Heart right ventricle (tissue), 16 donors: Measurements from ENCODE around the gene CAPN15. TPM values are rescaled to one million over a fixed set of nuclear protein-coding genes. Genes with fewer than 3 reads are reported as not detected.

Source experiments
- ATAC-seq, 8 donors: fragments of 200-7000 bp; cut with Tn5 transposase; one replicate each; pipeline ENCODE4 v1.9.1; 2020; ENCODE audit warnings: mild to moderate bottlenecking in 8 of 8, moderate library complexity in 8 of 8, moderate number of reproducible peaks in 1 of 8
- DNase-seq, 2 donors: peaks; one replicate each; pipeline ENCODE4 v3.0.0-alpha.2; 2020
- H3K27ac ChIP-seq, 10 donors: fragments of 200-600 bp; sonication (generic) in 2 of 10; one replicate each; pipeline versions ENCODE4 v1.5.0 to v1.8.0; 2020 to 2022; ENCODE audit warnings: mild to moderate bottlenecking in 3 of 10
- H3K27me3 ChIP-seq, 7 donors: fragments of 200-600 bp; one replicate each; pipeline ENCODE4 v1.8.0; 2021 to 2022; ENCODE audit warnings: mild to moderate bottlenecking in 2 of 7
- H3K36me3 ChIP-seq, 9 donors: fragments of 200-600 bp; sonication (generic) in 1 of 9; one replicate each; pipeline versions ENCODE4 v1.5.0 to v1.8.0; 2020 to 2022; ENCODE audit warnings: mild to moderate bottlenecking in 2 of 9
- H3K4me1 ChIP-seq, 9 donors: fragments of 200-600 bp; sonication (generic) in 1 of 9; one replicate each; pipeline versions ENCODE4 v1.5.0 to v1.8.0; 2020 to 2022; ENCODE audit warnings: mild to moderate bottlenecking in 4 of 9
- H3K4me3 ChIP-seq, 10 donors: fragments of 200-600 bp; sonication (generic) in 2 of 10; one replicate each; pipeline versions ENCODE4 v1.5.0 to v1.8.0; 2020 to 2022; ENCODE audit warnings: mild to moderate bottlenecking in 7 of 10, moderate library complexity in 2 of 10
- H3K9me3 ChIP-seq, 11 donors: fragments of 200-600 bp in 10 of 11; sonication (generic) in 2 of 11; one replicate each; pipeline versions ENCODE4 v1.5.0 to v1.8.0; 2013 to 2022; ENCODE audit warnings: mild to moderate bottlenecking in 2 of 11, control low read depth in 1 of 11, moderate library complexity in 1 of 11
- CTCF ChIP-seq, 9 donors: fragments of 200-600 bp; sonication (generic) in 2 of 9; IDR thresholded peaks; one replicate each; pipeline versions ENCODE4 v1.5.0 to v1.8.0; 2021 to 2022; ENCODE audit warnings: antibody characterized with exemption in 9 of 9, mild to moderate bottlenecking in 5 of 9, moderate library complexity in 1 of 9
- WGBS, 2 donors: extraction: QIAGEN DNeasy Blood & Tissue Kit; methylation state at CpG; one replicate each; pipeline ENCODE4 v1.1.7; 2013; ENCODE audit warnings: inconsistent platforms in 1 of 2; 5-methylcytosine and 5-hydroxymethylcytosine counted together
- intact Hi-C, 10 donors: fragments of 100-400 bp; cut with DNase I; formaldehyde crosslinking; loops; one replicate each; pipeline versions ENCODE4 v1.11.1 to v1.14.2; 2022
- polyA plus RNA-seq, 2 donors: library from polyadenylated mRNA; stranded (reverse); fragments of 200-250 nt; gene quantifications; one replicate each; pipeline ENCODE4 v1.2.3, GENCODE V29; 2013
- total RNA-seq, 10 donors: library from RNA; stranded (reverse); fragmentation: NEBNext Ultra II Directional in 3 of 10; extraction: Animal tissue kit (Norgen Biotek cat#: 25700) in 3 of 10; gene quantifications; one replicate each; pipeline versions ENCODE4 v1.2.1 to v1.2.4, GENCODE V29; 2021 to 2023
- donor health status: Arrhythmogenic right ventricular cardiomyopathy.
- donor health status: ischemic (EF 13 %, LVEDD 7.1; RV severe dilation, severe dysfunction).
- donor health status: healthy with polysubstance abuse.
- donor health status: DM: no; HTN: yes; CAD: no.
- donor health status: DM: no; HTN: no; CAD: no.
- donor health status: ischemic (EF 25% LVEDD 6.9; RV normal size, moderate dysfunction).
- donor health status: ischemic (EF 25% LVEDD 5.7; RV mildly dilated, moderate dysfunction).
- donor health status: healthy.
- donor health status: DM: yes; HTN: yes; CAD: no.
- donor health status: Ischemic cardiomyopathy.
- donor health status: ischemic (EF 35%, LVEDD 5.7; RV mildly dilated, moderate dysfunction).
- donor health status: nonischemic (EF 11% LVEDD 7.7; RV severe dilation, severe dysfunction).
- donor health status: DM: yes; HTN: yes; CAD: no.
- donor health status: PGD.
- donor health status: ischemic (EF 29% LVEDD 5.4; RV normal size, mild dysfunction).
- donor health status: nonischemic (EF 23%, LVEDD 6.1; RV moderate dilation, normal function).

The CAPN15 gene
- total and polyA plus RNA-seq, 12 donors, result 11.1 to 39.5 (median 16.0) TPM

- Histone ChIP-seq H3K9me3 (no peaks in the 10 kb centered on the region), H3K4me3 (no peak overlapping the region), H3K4me1 (no peaks in the 10 kb centered on the region), H3K36me3 (peaks cover 0 to 81% (median 12%) of the 10 kb centered on the region in 9 donors), H3K27me3 (no peaks in the 10 kb centered on the region), H3K27ac (no peak overlapping the region)
- intact Hi-C loops, result no loop called here
- 95% methylated on average over 54 of the region's 54 CpGs for WGBS, 2 donors
- ATAC-seq (no peak), DNase-seq (no peak)
- TF ChIP-seq CTCF (IDR thresholded peaks at IDR 0.05), result no peak
Observed at GRCh38 chr16:549544-550263, 22.2 kb downstream of the CAPN15 start.

- Histone ChIP-seq H3K27ac (no peak overlapping the region), H3K27me3 (no peaks in the 10 kb centered on the region), H3K9me3 (no peaks in the 10 kb centered on the region), H3K4me1 (no peaks in the 10 kb centered on the region), H3K36me3 (peaks cover 0 to 72% (median 12%) of the 10 kb centered on the region in 9 donors), H3K4me3 (no peak overlapping the region)
- no peak for DNase-seq
- WGBS, 2 donors, result 98 to 99% methylated on average over 27 to 28 of the region's 28 CpGs
- intact Hi-C loops, result no loop called here
- no peak for TF ChIP-seq CTCF (IDR thresholded peaks at IDR 0.05)
- ATAC-seq, result no peak
Observed at GRCh38 chr16:551210-551609, 23.7 kb downstream of the CAPN15 start.

DNA sequence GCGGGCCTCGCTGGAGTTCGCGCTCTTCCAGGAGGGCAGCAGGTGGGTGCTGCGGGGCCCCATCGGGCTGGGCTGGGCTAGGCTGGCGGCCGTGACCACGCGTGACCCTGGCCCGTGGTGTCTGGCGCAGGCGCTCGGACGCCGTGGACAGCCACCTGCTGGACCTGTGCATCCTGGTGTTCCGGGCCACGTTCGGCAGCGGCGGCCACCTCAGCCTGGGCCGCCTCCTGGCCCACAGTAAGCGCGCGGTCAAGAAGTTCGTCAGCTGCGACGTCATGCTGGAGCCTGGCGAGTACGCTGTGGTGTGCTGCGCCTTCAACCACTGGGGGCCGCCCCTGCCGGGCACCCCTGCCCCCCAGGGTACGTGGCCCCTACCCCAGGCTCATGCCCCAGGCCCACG lies 24.7 kb downstream of the CAPN15 start:
- peaks cover 0 to 62% (median 12%) of the 10 kb centered on the region in 9 donors for H3K36me3 ChIP-seq
- no peak for DNase-seq
- H3K4me3 ChIP-seq, result no peak overlapping the region
- no peak for ATAC-seq
- intact Hi-C loops, result no loop called here
- no peak overlapping the region for H3K27ac ChIP-seq
- H3K27me3 ChIP-seq, result no peaks in the 10 kb centered on the region
- no peaks in the 10 kb centered on the region for H3K4me1 ChIP-seq
- 97 to 98% methylated on average over 27 to 35 of the region's 35 CpGs for WGBS, 2 donors
- H3K9me3 ChIP-seq, result no peaks in the 10 kb centered on the region
- no peak for TF ChIP-seq CTCF (IDR thresholded peaks at IDR 0.05)

DNA sequence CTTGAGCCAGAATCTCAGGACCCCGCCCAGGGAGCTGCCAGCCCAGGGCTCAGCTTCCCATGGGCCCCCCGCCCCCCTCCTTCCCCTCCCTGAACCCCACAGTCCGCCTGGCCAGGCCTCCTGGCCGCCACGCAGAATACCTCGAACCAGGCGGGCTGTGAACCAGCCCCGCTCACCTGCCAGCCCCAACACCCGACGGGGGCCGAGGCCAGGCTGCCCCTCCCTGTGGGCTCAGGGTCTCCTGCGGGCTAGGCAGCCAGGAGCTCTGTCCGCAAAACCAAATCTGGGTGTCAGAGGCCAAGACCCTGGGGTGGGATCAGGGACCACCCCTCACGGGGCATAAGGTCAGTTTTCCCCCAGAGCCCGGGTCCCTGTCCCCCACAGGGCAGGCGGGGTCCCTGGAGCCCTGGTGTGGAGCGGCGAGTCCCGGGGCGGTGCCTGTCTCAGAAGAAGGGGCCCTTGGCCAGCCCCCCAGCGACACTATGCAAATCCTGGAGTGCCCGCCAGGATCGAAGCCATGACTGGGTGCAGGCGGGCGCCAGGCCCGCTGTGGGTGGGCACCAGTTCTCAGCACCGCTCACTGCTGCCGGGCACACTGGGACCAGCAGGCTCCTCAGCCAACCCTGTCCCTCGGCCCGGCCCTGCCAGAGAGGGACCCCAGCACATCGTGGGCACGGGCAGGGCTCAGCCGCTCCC lies 26.2 kb downstream of the CAPN15 start:
- intact Hi-C loops, result no loop called here
- ATAC-seq (no peak), DNase-seq (no peak)
- no peak overlapping the region for H3K27ac ChIP-seq
- WGBS, 2 donors, result 94 to 95% methylated on average over 33 of the region's 33 CpGs
- H3K9me3 ChIP-seq, result no peaks in the 10 kb centered on the region
- H3K4me1 ChIP-seq, result peaks cover 0 to under 1% (median 0%) of the 10 kb centered on the region in 9 donors
- no peak for TF ChIP-seq CTCF (IDR thresholded peaks at IDR 0.05)
- H3K36me3 ChIP-seq, result peaks cover 0 to 46% (median 12%) of the 10 kb centered on the region in 9 donors
- no peak overlapping the region for H3K4me3 ChIP-seq
- peaks cover 0 to 9% (median 6%) of the 10 kb centered on the region in 7 donors for H3K27me3 ChIP-seq
